A673 (cell line): ENCODE data around the gene COQ5.

Experiments used
- CTCF ChIP-seq: fragments of 300-800, 200-600 bp; sonication (generic); conservative IDR thresholded peaks from 2 replicates; pipeline ENCODE4 v1.5.1; 2017; ENCODE audit warnings: low read depth, mild to moderate bottlenecking, antibody characterized with exemption, low read length, moderate library complexity, mixed read lengths
- EZH2 ChIP-seq: fragments of 200-600 bp; sonication (generic); IDR thresholded peaks from 2 replicates; pipeline ENCODE4 v1.6.1; 2017; ENCODE audit warnings: borderline replicate concordance, low read depth, mild to moderate bottlenecking, mixed read lengths, antibody characterized with exemption, low read length; ENCODE audit not compliant: poor library complexity, severe bottlenecking

- TF ChIP-seq CTCF: no peak
- TF ChIP-seq EZH2: no peak
These were observed 53.3 kb downstream of the COQ5 start for GRCh38 chr12:120475643-120476042.
